BJ (cell line): ENCODE measurements around the gene SOS1. TPM values are rescaled to one million over a fixed set of nuclear protein-coding genes. Genes with fewer than 3 reads are reported as not detected.

Experiments
- CTCF ChIA-PET: fragments of 350-600 bp; formaldehyde crosslinking; extraction: SDS; loops from one replicate; lab custom pipeline; 2021; ENCODE audit warnings: antibody characterized with exemption, inconsistent platforms; lab: Yijun Ruan, JAX
- POLR2A ChIA-PET: fragments of 300-600 bp; sonication (Branson Sonifier 250); formaldehyde crosslinking; extraction: SDS; loops from one replicate; lab custom pipeline; 2021; ENCODE audit warnings: antibody characterized with exemption; lab: Charles Lee
- DNase-seq: peaks from one replicate; pipeline ENCODE4 v3.0.0-alpha.2; 2011; ENCODE audit warnings: low read depth
- H3K27me3 ChIP-seq: 2 replicates; pipeline ENCODE4 v1.6.0; 2011; ENCODE audit warnings: low read length; ENCODE audit not compliant: control insufficient read depth, insufficient read depth
- H3K36me3 ChIP-seq: 2 replicates; pipeline ENCODE4 v1.5.1; 2011; ENCODE audit warnings: low read length; ENCODE audit not compliant: control insufficient read depth, insufficient read depth
- H3K4me3 ChIP-seq: 2 replicates; pipeline ENCODE4 v1.5.1; 2011; ENCODE audit warnings: low read depth, mild to moderate bottlenecking, control low read depth, low read length
- polyA plus RNA-seq: library from polyadenylated mRNA; depleted of rRNA; stranded (reverse); fragments of >200 nt; gene quantifications from 2 replicates; pipeline ENCODE4 v1.2.3, GENCODE V29; 2011
- TF ChIP-seq, protein P1 (sequence below): IDR thresholded peaks from 2 replicates; pipeline ENCODE4 v1.5.1; 2011; ENCODE audit warnings: low read depth, mild to moderate bottlenecking, control low read depth, inconsistent platforms, low read length, moderate library complexity; ENCODE audit not compliant: insufficient read depth

SOS1 gene
- polyA plus RNA-seq, 1 experiment = 12.9 TPM

DNA sequence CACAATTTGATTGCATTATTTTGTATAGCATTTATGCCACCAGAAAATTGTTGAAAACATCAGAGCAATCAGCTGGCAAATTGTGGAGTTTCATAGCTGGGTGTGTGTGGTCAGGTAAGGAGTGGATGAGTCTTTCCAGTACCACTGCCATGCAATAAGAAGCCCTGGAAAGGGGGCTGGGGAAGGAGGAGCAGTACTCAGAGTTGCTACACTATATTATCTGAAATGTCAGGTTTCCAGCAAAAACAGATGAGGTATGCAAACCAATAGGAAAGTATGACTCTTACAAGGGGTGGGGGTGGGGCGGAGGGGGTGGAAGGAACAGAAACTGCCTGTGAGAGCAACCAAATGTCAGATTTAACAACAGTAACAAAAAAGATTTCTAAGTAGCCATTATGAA lies 112.2 kb downstream of the SOS1 start:
- TF ChIP-seq, protein P1, sequence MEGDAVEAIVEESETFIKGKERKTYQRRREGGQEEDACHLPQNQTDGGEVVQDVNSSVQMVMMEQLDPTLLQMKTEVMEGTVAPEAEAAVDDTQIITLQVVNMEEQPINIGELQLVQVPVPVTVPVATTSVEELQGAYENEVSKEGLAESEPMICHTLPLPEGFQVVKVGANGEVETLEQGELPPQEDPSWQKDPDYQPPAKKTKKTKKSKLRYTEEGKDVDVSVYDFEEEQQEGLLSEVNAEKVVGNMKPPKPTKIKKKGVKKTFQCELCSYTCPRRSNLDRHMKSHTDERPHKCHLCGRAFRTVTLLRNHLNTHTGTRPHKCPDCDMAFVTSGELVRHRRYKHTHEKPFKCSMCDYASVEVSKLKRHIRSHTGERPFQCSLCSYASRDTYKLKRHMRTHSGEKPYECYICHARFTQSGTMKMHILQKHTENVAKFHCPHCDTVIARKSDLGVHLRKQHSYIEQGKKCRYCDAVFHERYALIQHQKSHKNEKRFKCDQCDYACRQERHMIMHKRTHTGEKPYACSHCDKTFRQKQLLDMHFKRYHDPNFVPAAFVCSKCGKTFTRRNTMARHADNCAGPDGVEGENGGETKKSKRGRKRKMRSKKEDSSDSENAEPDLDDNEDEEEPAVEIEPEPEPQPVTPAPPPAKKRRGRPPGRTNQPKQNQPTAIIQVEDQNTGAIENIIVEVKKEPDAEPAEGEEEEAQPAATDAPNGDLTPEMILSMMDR = no peak
- H3K36me3 ChIP-seq = peaks cover 4% of the 10 kb centered on the region
- no peak for DNase-seq
- no peak overlapping the region for H3K4me3 ChIP-seq
- ChIA-PET POLR2A (no interaction called here), CTCF (no interaction called here)
- no peaks in the 10 kb centered on the region for H3K27me3 ChIP-seq

DNA sequence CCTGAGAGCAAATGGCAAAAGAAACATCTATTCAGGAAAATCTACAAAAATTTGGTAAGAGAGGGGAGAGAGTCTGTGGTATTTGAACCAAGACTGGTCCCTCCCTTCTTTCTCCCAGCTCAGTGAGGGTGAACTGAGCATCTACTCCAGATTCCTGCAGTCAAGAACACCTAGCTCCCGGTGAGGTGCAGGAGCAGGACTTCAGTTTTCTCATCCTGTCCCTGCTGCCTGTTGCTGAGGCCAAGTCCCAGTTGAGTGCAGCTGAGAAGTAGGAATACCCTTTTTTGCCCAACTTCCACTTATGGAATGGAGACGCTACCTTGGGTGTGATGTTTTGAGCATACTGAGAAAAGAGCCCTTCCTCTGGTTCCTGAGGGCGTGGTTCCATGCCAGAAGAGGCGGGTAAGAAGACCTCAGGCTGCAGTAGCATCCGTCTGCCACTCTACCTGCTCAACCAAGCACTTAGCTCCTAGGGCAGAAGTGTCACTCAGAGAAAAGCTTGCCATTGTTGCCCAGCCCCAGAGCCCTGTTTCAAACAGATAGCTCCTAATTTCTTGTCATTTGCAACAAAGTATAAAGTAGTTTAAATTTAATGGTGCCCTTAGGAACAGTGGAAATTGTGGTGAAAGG lies 112.9 kb downstream of the SOS1 start:
- DNase-seq = no peak
- H3K27me3 ChIP-seq = no peaks in the 10 kb centered on the region
- TF ChIP-seq, protein P1 = no peak
- POLR2A ChIA-PET = no interaction called here
- peaks cover 4% of the 10 kb centered on the region for H3K36me3 ChIP-seq
- CTCF ChIA-PET = interaction anchor here (0.8 to 1.6 kb wide), 2 partner anchors 9 to 13 kb away, joined by 3 to 4 read pairs; no protein-coding TSS in a partner anchor
- H3K4me3 ChIP-seq = no peak overlapping the region

DNA sequence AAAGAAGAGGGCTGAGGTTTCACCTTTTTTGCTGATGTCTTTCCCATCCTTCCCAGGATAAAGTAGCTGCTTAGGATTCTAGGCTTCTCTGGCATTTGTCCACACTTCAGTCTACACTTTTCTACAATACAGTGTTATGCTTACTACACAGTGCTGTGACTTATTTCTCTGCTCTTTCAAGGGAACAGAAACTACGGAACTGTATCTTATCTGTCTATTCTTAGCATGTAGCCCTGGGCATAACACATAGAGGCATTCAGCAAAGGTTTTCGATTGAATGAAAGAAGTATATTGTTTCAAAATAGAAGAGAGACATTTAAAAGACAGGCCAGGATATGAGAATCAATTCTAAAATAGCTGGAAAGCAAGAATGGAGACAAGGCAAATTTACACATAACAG lies 120.3 kb downstream of the SOS1 start:
- no peaks in the 10 kb centered on the region for H3K27me3 ChIP-seq
- TF ChIP-seq, protein P1 = no peak
- CTCF ChIA-PET = interaction anchor here (0.6 to 1.0 kb wide), 3 partner anchors 12 to 198 kb away, joined by 3 read pairs; no protein-coding TSS in a partner anchor
- no peak overlapping the region for H3K4me3 ChIP-seq
- no peak for DNase-seq
- peaks cover 5% of the 10 kb centered on the region for H3K36me3 ChIP-seq
- POLR2A ChIA-PET = no interaction called here

DNA sequence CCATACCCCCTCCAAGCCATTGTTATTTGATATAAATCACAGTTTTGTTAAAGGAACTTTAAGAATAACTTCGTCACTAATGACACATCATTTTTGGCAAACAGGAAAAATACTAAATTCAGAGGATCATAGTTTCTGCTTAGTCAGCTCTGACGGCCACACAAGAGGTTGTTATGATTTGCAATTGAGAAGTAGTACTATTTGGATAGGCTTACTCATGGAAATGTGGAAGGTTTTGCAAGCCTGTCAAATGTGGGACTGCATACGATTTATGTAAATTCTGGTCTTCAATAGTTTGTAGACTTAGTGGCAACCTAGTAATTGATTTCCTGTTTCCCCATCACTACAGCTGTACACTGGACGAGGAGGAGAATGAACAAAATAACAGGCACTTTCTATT lies 123.1 kb downstream of the SOS1 start:
- peak; percentile 46 for DNase-seq
- ChIA-PET POLR2A (interaction anchor here (0.6 kb wide), 1 partner anchor 53 kb away, joined by 3 read pairs; no protein-coding TSS in a partner anchor), CTCF (no interaction called here)
- TF ChIP-seq, protein P1 = no peak
- H3K4me3 ChIP-seq = no peak overlapping the region
- peaks cover 8% of the 10 kb centered on the region for H3K36me3 ChIP-seq
- no peaks in the 10 kb centered on the region for H3K27me3 ChIP-seq

DNA sequence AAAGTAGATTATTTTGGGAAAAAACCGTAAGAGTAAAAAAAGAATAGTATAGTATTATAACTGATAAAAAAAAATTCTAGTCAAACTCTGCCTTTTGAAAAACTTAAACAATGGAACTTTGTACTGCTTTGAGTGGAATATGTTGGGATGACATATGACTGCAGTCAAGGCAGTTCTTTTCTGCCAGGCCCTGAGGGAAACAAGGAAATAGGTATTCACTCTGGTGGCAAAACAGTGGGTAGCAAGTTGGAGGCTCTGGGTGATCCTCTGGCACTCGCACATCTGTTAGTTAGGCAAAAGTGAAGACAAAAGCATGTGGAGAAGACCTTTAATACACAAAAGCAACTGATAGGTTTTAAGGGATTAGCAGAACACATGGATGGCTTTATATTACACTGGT lies 129.0 kb downstream of the SOS1 start:
- TF ChIP-seq, protein P1 = no peak
- DNase-seq = no peak
- ChIA-PET POLR2A (no interaction called here), CTCF (no interaction called here)
- Histone ChIP-seq H3K4me3 (no peak overlapping the region), H3K36me3 (peaks cover 5% of the 10 kb centered on the region), H3K27me3 (no peaks in the 10 kb centered on the region)
